Activated naive CD4-positive, alpha-beta T cell treated with anti-CD3 and anti-CD28 coated beads for 36 hours (primary cell): Measurements from ENCODE around the gene MRPL53. TPM values are rescaled to one million over a fixed set of nuclear protein-coding genes. Genes with fewer than 3 reads are reported as not detected.

Experiments
- CTCF ChIA-PET: fragments of 350-600 bp; sonication (Branson Sonifier 250); formaldehyde crosslinking; loops from one replicate; lab custom pipeline; 2021; ENCODE audit warnings: antibody characterized with exemption; lab: Charles Lee
- DNase-seq: peaks from one replicate; pipeline ENCODE4 v3.0.0-alpha.2; 2020
- H3K27ac Mint-ChIP-seq: one replicate; pipeline ENCODE4 v1.8.0; 2021; ENCODE audit warnings: mild to moderate bottlenecking, mixed read lengths
- H3K27me3 Mint-ChIP-seq: one replicate; pipeline ENCODE4 v1.8.0; 2021; ENCODE audit warnings: low read depth, mixed read lengths
- H3K36me3 Mint-ChIP-seq: one replicate; pipeline ENCODE4 v1.8.0; 2021; ENCODE audit warnings: low read depth, mixed read lengths
- H3K4me1 Mint-ChIP-seq: one replicate; pipeline ENCODE4 v1.8.0; 2021; ENCODE audit warnings: low read depth, mixed read lengths
- H3K4me3 Mint-ChIP-seq: one replicate; pipeline ENCODE4 v1.8.0; 2021; ENCODE audit warnings: mild to moderate bottlenecking, moderate library complexity, mixed read lengths
- H3K9me3 Mint-ChIP-seq: one replicate; pipeline ENCODE4 v1.8.0; 2021; ENCODE audit warnings: mixed read lengths
- intact Hi-C: fragments of 100-400 bp; cut with micrococcal nuclease; formaldehyde crosslinking; loops from one replicate; pipeline ENCODE4 v1.15.1; 2023
- total RNA-seq, 2 experiments: library from RNA; stranded (reverse); gene quantifications; one replicate each; pipeline ENCODE4 v1.2.3, GENCODE V29; 2021

Gene MRPL53
- total RNA-seq, 2 experiments from 2014 or later, result 112 to 117 TPM

GRCh38 chr2:74507926-74508520 lies 35.5 kb upstream of the MRPL53 start:
- peaks cover 40% of the 10 kb centered on the region for H3K27me3 Mint-ChIP-seq
- peak overlapping the region; percentile 98 for H3K27ac Mint-ChIP-seq
- peak overlapping the region; percentile 91 for H3K4me3 Mint-ChIP-seq
- peaks cover 36% of the 10 kb centered on the region for H3K4me1 Mint-ChIP-seq
- CTCF ChIA-PET, result interaction anchor here (1.1 to 2.9 kb wide), 3 partner anchors 24 to 80 kb away, joined by 3 to 14 read pairs (median 3); partner anchors contain the start of genes CCDC142 and TTC31
- DNase-seq, result peak; percentile 45
- intact Hi-C loops, result loop anchor here (1.0 to 10.0 kb wide), 9 partner anchors 8 to 447 kb away; partner anchors contain the start of genes AUP1, DOK1, HK2 and HTRA2
- H3K36me3 Mint-ChIP-seq, result peaks cover 24% of the 10 kb centered on the region
- no peaks in the 10 kb centered on the region for H3K9me3 Mint-ChIP-seq

DNA sequence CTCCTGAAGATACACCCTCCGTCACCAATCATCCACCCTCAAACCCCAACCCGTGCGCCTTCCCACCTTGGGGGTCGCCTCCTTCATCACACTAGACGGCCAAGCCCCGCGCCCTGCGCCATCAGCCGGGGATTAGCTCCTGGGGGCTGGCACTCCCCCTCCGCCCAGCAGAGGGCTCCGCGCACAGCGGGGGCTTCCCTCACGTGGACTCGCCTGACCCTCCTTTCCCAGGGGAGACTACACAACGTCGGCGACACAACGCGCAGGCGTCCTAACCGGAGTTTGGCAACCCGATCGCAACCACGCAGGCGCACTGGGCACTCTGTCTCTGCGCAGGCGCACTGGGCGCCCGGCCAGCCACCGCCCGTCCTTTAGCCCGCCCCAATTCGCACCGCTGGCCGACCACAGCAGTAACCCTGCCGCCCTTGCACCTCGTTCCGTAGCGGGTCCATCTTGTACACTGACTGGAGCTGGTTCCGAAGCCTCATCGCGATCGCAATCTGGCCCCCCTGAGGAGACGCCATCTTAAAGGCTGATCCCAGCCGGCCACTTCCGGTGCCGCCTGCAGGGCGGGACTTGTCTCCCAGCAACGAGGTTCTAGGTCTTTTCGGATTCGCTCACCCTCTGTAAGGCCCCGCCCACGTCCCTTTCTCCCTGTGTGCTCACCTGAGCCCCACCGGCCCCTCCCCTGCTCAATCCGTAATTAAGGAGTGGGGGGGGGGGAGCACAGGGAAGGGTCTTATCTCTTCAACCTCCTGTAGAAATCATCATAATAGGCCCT lies 34.9 kb upstream of the MRPL53 start, which contains the start of gene PCGF1:
TSS of gene PCGF1 (minus strand) at position 551 of the 781 bp plus-strand sequence. CDS start at position 524, 27 bp downstream.
- peaks cover 40% of the 10 kb centered on the region for H3K4me1 Mint-ChIP-seq
- H3K27ac Mint-ChIP-seq, result peak within 1 kb of the TSS; percentile 98
- H3K27me3 Mint-ChIP-seq, result peaks cover 41% of the 10 kb centered on the region
- peaks cover 24% of the 10 kb centered on the region for H3K36me3 Mint-ChIP-seq
- peak within 1 kb of the TSS; percentile 91 for H3K4me3 Mint-ChIP-seq
- CTCF ChIA-PET, result interaction anchor here (1.1 to 1.8 kb wide), 2 partner anchors 26 to 81 kb away, joined by 3 to 14 read pairs; no protein-coding TSS in a partner anchor
- no peaks in the 10 kb centered on the region for H3K9me3 Mint-ChIP-seq
- DNase-seq, result peak; percentile 99
- intact Hi-C loops, result loop anchor here (1.0 to 10.0 kb wide), 9 partner anchors 9 to 447 kb away; partner anchors contain the start of genes AUP1, DOK1, HK2 and HTRA2

GRCh38 chr2:74505448-74506246 lies 33.2 kb upstream of the MRPL53 start:
- Mint-ChIP-seq H3K27ac (no peak overlapping the region), H3K4me3 (no peak overlapping the region), H3K36me3 (peaks cover 24% of the 10 kb centered on the region), H3K27me3 (peaks cover 45% of the 10 kb centered on the region), H3K4me1 (peaks cover 45% of the 10 kb centered on the region), H3K9me3 (no peaks in the 10 kb centered on the region)
- CTCF ChIA-PET, result interaction anchor here (0.5 to 4.8 kb wide), 5 partner anchors 23 to 83 kb away, joined by 3 to 14 read pairs (median 10); partner anchors contain the start of genes CCDC142 and TTC31
- DNase-seq, result no peak
- intact Hi-C loops, result loop anchor here (2.0 to 10.0 kb wide), 5 partner anchors 49 to 449 kb away; partner anchors contain the start of genes DOK1, HK2, POLE4 and SEMA4F

DNA sequence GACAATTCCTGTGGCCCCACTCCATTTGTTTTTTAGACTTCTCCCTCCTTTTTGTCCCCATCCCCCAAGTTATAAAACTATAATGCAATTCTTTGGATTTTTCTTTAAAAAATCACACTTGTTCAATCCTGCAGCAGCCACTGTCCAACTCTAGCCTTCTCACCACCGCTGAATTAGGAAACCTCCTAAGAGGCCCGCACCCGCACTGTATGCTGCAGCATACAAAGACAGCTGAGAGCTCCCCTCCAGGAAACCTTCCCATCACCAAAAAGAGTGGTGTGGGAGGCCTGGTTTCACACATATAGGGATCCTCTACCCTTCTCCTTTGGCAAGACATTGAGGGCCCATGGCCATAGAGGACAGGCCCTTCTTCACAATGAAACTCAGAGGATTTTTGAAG lies 32.1 kb upstream of the MRPL53 start:
- peaks cover 48% of the 10 kb centered on the region for H3K4me1 Mint-ChIP-seq
- CTCF ChIA-PET, result interaction anchor here (1.0 to 4.8 kb wide), 3 partner anchors 22 to 83 kb away, joined by 3 to 14 read pairs (median 10); partner anchors contain the start of genes CCDC142 and TTC31
- no peak overlapping the region for H3K27ac Mint-ChIP-seq
- intact Hi-C loops, result loop anchor here (10.0 kb wide), 1 partner anchor 450 kb away; the partner anchor contains the start of gene POLE4
- H3K9me3 Mint-ChIP-seq, result no peaks in the 10 kb centered on the region
- DNase-seq, result no peak
- H3K4me3 Mint-ChIP-seq, result no peak overlapping the region
- H3K36me3 Mint-ChIP-seq, result peaks cover 24% of the 10 kb centered on the region
- peaks cover 51% of the 10 kb centered on the region for H3K27me3 Mint-ChIP-seq

- Mint-ChIP-seq H3K27ac (no peak overlapping the region), H3K4me1 (peaks cover 53% of the 10 kb centered on the region), H3K27me3 (peaks cover 57% of the 10 kb centered on the region), H3K9me3 (no peaks in the 10 kb centered on the region), H3K36me3 (peaks cover 24% of the 10 kb centered on the region), H3K4me3 (peak overlapping the region; percentile 59)
- CTCF ChIA-PET, result interaction anchor here (1.0 to 4.8 kb wide), 4 partner anchors 21 to 112 kb away, joined by 3 to 14 read pairs (median 8); partner anchors contain the start of genes CCDC142 and TTC31
- intact Hi-C loops, result loop anchor here (10.0 kb wide), 1 partner anchor 451 kb away; the partner anchor contains the start of gene POLE4
- DNase-seq, result no peak
Measured at GRCh38 chr2:74503506-74504475, 31.3 kb upstream of the MRPL53 start.

DNA sequence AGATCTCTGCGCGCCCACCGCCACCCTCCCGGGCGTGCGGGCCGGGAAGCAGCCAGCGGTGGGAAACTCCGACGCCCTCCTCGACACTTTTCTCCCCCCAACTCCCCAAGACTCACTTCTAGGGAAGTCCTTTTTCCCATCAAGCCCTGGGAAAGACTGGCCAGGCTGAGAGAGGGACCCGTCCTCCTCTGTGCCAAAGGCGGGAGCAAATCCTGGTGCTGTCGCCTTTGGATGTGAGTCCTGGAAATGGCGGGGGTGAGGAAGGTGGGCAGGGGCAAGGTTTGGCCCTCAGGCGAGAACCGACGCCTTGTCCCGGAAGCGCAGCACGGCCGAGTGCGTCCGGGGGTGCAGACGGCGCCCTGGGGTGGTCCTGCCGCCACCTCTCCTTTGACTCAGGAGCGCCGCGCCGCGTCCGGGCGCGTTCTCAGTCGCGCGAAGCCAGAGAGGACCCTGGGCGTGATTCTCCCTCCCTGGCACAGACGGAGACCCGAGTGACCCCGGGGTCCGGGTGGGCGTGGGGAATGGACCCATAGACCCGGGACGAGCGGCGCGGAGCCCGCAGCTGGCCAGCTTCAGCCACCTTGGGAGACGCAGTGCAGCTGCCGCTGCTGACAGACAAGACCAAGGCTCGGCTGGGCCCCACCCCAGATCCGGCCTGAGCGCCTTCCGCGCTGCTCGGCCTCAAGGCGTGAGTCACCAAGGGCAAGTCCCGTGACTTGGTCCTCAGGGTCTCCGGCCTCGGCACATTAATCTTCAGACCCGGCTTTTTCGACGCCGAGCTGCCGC lies 30.4 kb upstream of the MRPL53 start:
- peaks cover 24% of the 10 kb centered on the region for H3K36me3 Mint-ChIP-seq
- peak overlapping the region; percentile 59 for H3K4me3 Mint-ChIP-seq
- peak; percentile 58 for DNase-seq
- H3K27ac Mint-ChIP-seq, result no peak overlapping the region
- intact Hi-C loops, result loop anchor here (10.0 kb wide), 1 partner anchor 452 kb away; the partner anchor contains the start of gene POLE4
- peaks cover 64% of the 10 kb centered on the region for H3K27me3 Mint-ChIP-seq
- H3K4me1 Mint-ChIP-seq, result peaks cover 54% of the 10 kb centered on the region
- CTCF ChIA-PET, result interaction anchor here (1.0 to 4.8 kb wide), 3 partner anchors 20 to 111 kb away, joined by 5 to 14 read pairs (median 10); partner anchors contain the start of genes CCDC142 and TTC31
- no peaks in the 10 kb centered on the region for H3K9me3 Mint-ChIP-seq

DNA sequence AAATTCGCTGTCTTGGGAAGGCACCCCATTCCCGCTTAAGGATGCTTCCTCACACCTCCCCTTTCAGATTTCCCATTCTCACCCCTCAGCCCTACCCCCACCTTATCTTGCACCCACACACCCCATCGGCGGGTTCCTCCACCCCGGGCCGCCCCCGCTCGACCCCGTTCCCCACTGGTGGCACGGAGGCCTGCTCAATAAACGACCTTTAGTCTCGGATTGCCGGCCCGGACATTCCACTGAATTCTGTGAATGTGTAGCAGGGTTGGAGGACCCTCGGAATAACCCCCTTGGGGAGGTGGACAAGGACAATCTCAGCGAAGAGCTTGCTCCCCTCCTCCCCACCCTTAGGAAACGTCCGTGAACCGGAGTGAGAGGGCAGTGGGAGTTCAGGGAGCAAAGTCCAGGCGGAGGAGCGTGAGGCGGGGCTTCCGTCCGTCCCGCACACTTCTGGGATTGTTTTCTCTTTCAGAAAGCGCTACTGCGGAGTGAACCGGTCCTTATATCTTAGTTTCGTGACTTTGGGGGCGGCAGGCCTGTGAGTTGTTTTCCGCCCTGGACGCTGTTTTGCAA lies 29.8 kb upstream of the MRPL53 start:
- intact Hi-C loops, result loop anchor here (10.0 kb wide), 1 partner anchor 453 kb away; the partner anchor contains the start of gene POLE4
- no peaks in the 10 kb centered on the region for H3K9me3 Mint-ChIP-seq
- no peak for DNase-seq
- H3K4me3 Mint-ChIP-seq, result peak overlapping the region; percentile 59
- CTCF ChIA-PET, result interaction anchor here (1.9 to 4.8 kb wide), 3 partner anchors 19 to 85 kb away, joined by 10 to 24 read pairs (median 14); partner anchors contain the start of genes CCDC142 and TTC31
- H3K36me3 Mint-ChIP-seq, result peaks cover 21% of the 10 kb centered on the region
- H3K27me3 Mint-ChIP-seq, result peaks cover 70% of the 10 kb centered on the region
- no peak overlapping the region for H3K27ac Mint-ChIP-seq
- H3K4me1 Mint-ChIP-seq, result peaks cover 58% of the 10 kb centered on the region

- H3K4me3 Mint-ChIP-seq, result peak overlapping the region; percentile 36
- intact Hi-C loops, result loop anchor here (10.0 kb wide), 1 partner anchor 453 kb away; the partner anchor contains the start of gene POLE4
- peaks cover 70% of the 10 kb centered on the region for H3K27me3 Mint-ChIP-seq
- peaks cover 53% of the 10 kb centered on the region for H3K4me1 Mint-ChIP-seq
- DNase-seq, result no peak
- no peak overlapping the region for H3K27ac Mint-ChIP-seq
- H3K36me3 Mint-ChIP-seq, result peaks cover 17% of the 10 kb centered on the region
- no peaks in the 10 kb centered on the region for H3K9me3 Mint-ChIP-seq
- CTCF ChIA-PET, result interaction anchor here (0.6 to 4.8 kb wide), 5 partner anchors 13 to 1301 kb away, joined by 3 to 24 read pairs (median 10); partner anchors contain the start of genes CCDC142, TLX2 and TTC31
Measured at GRCh38 chr2:74501335-74502071, 29.0 kb upstream of the MRPL53 start.

DNA sequence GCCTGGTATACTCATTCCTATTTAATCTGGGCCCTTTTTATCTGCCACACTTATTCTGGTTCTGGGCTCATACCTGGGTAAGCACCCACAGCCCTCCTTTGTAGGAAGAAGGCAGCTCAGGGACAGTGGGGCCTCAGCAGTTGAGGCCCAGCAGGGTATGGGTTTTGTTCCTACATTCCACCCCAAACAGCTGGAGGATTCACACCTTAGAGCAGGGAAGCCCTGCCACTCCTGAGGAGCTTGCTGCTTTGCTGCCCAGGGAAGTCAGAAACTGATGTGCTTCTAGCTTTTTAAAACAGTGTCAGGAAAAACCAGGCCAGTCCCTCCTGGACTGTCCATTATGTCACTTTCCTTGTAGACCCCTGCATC lies 28.1 kb upstream of the MRPL53 start:
- peaks cover 49% of the 10 kb centered on the region for H3K4me1 Mint-ChIP-seq
- no peak for DNase-seq

More for the DNA sequence above, 28.1 kb upstream of the MRPL53 start:
- Mint-ChIP-seq H3K4me3 (no peak overlapping the region), H3K27ac (no peak overlapping the region), H3K27me3 (peaks cover 70% of the 10 kb centered on the region), H3K9me3 (no peaks in the 10 kb centered on the region), H3K36me3 (peaks cover 13% of the 10 kb centered on the region)
- CTCF ChIA-PET, result interaction anchor here (0.6 to 3.7 kb wide), 5 partner anchors 14 to 86 kb away, joined by 3 to 24 read pairs (median 6); partner anchors contain the start of genes CCDC142, TLX2 and TTC31
- intact Hi-C loops, result loop anchor here (10.0 kb wide), 1 partner anchor 454 kb away; the partner anchor contains the start of gene POLE4
